ENCODE measurements around the gene C15orf40.
"Not testable (repeated sequence)": the region's sequence is repeated elsewhere in the genome, so short reads cannot be mapped to it uniquely, and the experiment has no call there.

Gene C15orf40

DNA sequence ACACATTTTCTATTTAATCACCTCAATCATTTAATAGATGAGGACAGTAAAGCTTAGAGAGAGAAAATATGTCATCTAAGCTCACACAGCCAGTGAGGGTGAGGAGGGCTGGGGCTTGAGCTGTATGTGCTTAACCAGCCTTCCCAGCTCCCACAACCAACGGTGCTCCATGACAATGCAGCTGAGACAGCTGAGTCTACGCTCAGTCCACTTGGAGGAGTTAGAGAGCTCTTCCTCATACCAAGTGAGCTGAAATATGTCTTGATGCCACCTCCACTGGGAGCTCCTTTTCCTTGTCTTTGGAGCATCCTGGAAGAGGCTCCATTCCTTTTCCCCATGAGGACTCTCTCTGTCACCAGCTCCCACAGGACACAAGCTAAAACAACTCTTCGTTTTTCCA lies 68.3 kb downstream of the C15orf40 start:
- H3K4me3 ChIP-seq (ENCODE audit: low read length) = no peak overlapping the region
- no peak overlapping the region for H3K9ac ChIP-seq (ENCODE audit: low read length)
- 0 out of 2 replicates have a peak, but pooled peaks cover 2% of the 10 kb centered on the region for H3K27me3 ChIP-seq (ENCODE audit: low read depth, low read length)
- H3K36me3 ChIP-seq (replicated peaks; ENCODE audit: low read depth, low read length) = no peaks in the 10 kb centered on the region
- no peaks in the 10 kb centered on the region for H3K79me2 ChIP-seq (ENCODE audit: low read length)
- TF ChIP-seq EZH2phosphoT487 (IDR thresholded peaks at IDR 0.05; ENCODE audit: low read depth) = no peak
- TF ChIP-seq CTCF (IDR thresholded peaks at IDR 0.05; ENCODE audit: low read depth, low read length) = no peak
- no peak overlapping the region for H3K27ac ChIP-seq (ENCODE audit: low read length)
- no peak overlapping the region for H3K4me2 ChIP-seq (ENCODE audit: low read length)
- H4K20me1 ChIP-seq (ENCODE audit: insufficient read depth, low read length) = peaks cover 24% of the 10 kb centered on the region; the same call in 1 of the 2 replicates
- H2AFZ ChIP-seq (ENCODE audit: low read depth, low read length) = no peak overlapping the region
- H3K9me3 ChIP-seq (ENCODE audit: insufficient read depth, low read length) = no peaks in the 10 kb centered on the region
- H3K4me1 ChIP-seq (ENCODE audit: low read length) = 0 out of 2 replicates have a peak, but pooled peaks cover 3% of the 10 kb centered on the region

- no peak overlapping the region for H3K27ac ChIP-seq (ENCODE audit: low read length)
- TF ChIP-seq CTCF (IDR thresholded peaks at IDR 0.05; ENCODE audit: low read depth, low read length) = no peak
- no peak for TF ChIP-seq EZH2phosphoT487 (IDR thresholded peaks at IDR 0.05; ENCODE audit: low read depth)
Observed at GRCh38 chr15:82942691-82943090, 68.7 kb downstream of the C15orf40 start.

GRCh38 chr15:82939678-82940077 lies 71.8 kb downstream of the C15orf40 start:
- peaks cover 22% of the 10 kb centered on the region; the same call in 1 of the 2 replicates for H4K20me1 ChIP-seq (ENCODE audit: insufficient read depth, low read length)
- not testable (repeated sequence) for H3K9me3 ChIP-seq (ENCODE audit: insufficient read depth, low read length); H3K27ac ChIP-seq (ENCODE audit: low read length)

More at GRCh38 chr15:82942691-82943090, 68.7 kb downstream of the C15orf40 start:
- Histone ChIP-seq H2AFZ (ENCODE audit: low read depth, low read length) (no peak overlapping the region), H3K4me3 (ENCODE audit: low read length) (no peak overlapping the region), H3K27me3 (ENCODE audit: low read depth, low read length) (0 out of 2 replicates have a peak, but pooled peaks cover 2% of the 10 kb centered on the region), H3K4me2 (ENCODE audit: low read length) (no peak overlapping the region), H3K36me3 (replicated peaks; ENCODE audit: low read depth, low read length) (no peaks in the 10 kb centered on the region), H3K9me3 (ENCODE audit: insufficient read depth, low read length) (no peaks in the 10 kb centered on the region), H4K20me1 (ENCODE audit: insufficient read depth, low read length) (peaks cover 24% of the 10 kb centered on the region; the same call in 1 of the 2 replicates), H3K79me2 (ENCODE audit: low read length) (no peaks in the 10 kb centered on the region), H3K9ac (ENCODE audit: low read length) (no peak overlapping the region), H3K4me1 (ENCODE audit: low read length) (0 out of 2 replicates have a peak, but pooled peaks cover 3% of the 10 kb centered on the region)

More at GRCh38 chr15:82939678-82940077, 71.8 kb downstream of the C15orf40 start:
- H3K4me2 ChIP-seq (ENCODE audit: low read length); H3K4me1 ChIP-seq (ENCODE audit: low read length); H3K9ac ChIP-seq (ENCODE audit: low read length); H3K4me3 ChIP-seq (ENCODE audit: low read length); H3K79me2 ChIP-seq (ENCODE audit: low read length); H3K27me3 ChIP-seq (ENCODE audit: low read depth, low read length); H2AFZ ChIP-seq (ENCODE audit: low read depth, low read length); H3K36me3 ChIP-seq (replicated peaks; ENCODE audit: low read depth, low read length): not testable (repeated sequence)
